Heart left ventricle (tissue), 13 donors: ENCODE data around the gene ZBTB42.

Experiments used
- POLR2A ChIP-seq, 2 donors: fragments of 450-650 bp; IDR thresholded peaks; one replicate each; pipeline ENCODE4 v1.6.1; 2017; ENCODE audit warnings: antibody characterized with exemption in 2 of 2, mild to moderate bottlenecking in 2 of 2, moderate library complexity in 2 of 2
- TF ChIP-seq, protein P1 (sequence below), 12 donors: fragments of 200-600 bp; sonication (generic) in 4 of 12; IDR thresholded peaks; one replicate each; pipeline versions ENCODE4 v1.5.0 to v1.8.0; 2018 to 2022; ENCODE audit warnings: antibody characterized with exemption in 12 of 12, mild to moderate bottlenecking in 5 of 12
- donor health status: ischemic (EF 13 %, LVEDD 7.1; RV severe dilation, severe dysfunction).
- donor health status: DM: no; HTN: yes; CAD: no.
- donor health status: DM: no; HTN: no; CAD: no.
- donor health status: ischemic (EF 25% LVEDD 6.9; RV normal size, moderate dysfunction).
- donor health status: ischemic (EF 25% LVEDD 5.7; RV mildly dilated, moderate dysfunction).
- donor health status: ischemic (EF 35%, LVEDD 5.7; RV mildly dilated, moderate dysfunction).
- donor health status: nonischemic (EF 11% LVEDD 7.7; RV severe dilation, severe dysfunction).
- donor health status: DM: yes; HTN: yes; CAD: no.
- donor health status: PGD.
- donor health status: ischemic (EF 29% LVEDD 5.4; RV normal size, mild dysfunction).
- donor health status: nonischemic (EF 23%, LVEDD 6.1; RV moderate dilation, normal function).

DNA sequence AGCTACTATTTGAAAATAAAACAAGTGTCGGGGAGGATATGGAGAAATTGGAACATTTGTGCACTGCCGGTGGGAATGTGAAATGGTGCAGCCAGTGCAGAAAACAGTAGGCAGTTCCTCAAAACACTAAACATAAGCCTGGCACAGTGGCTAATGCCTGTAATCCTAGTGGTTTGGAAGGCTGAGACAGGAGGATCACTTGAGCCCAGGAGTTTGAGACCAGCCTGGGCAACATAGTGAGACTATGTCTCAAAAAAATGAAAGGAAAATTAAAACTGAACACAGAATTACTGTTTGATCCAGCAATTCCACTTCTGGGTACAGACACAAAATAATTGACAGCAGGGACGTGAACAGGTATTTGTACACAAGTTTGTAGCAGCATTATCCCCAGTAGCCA is 35.4 kb upstream of the ZBTB42 start:
- TF ChIP-seq, protein P1, sequence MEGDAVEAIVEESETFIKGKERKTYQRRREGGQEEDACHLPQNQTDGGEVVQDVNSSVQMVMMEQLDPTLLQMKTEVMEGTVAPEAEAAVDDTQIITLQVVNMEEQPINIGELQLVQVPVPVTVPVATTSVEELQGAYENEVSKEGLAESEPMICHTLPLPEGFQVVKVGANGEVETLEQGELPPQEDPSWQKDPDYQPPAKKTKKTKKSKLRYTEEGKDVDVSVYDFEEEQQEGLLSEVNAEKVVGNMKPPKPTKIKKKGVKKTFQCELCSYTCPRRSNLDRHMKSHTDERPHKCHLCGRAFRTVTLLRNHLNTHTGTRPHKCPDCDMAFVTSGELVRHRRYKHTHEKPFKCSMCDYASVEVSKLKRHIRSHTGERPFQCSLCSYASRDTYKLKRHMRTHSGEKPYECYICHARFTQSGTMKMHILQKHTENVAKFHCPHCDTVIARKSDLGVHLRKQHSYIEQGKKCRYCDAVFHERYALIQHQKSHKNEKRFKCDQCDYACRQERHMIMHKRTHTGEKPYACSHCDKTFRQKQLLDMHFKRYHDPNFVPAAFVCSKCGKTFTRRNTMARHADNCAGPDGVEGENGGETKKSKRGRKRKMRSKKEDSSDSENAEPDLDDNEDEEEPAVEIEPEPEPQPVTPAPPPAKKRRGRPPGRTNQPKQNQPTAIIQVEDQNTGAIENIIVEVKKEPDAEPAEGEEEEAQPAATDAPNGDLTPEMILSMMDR (IDR thresholded peaks at IDR 0.05) = no peak
- TF ChIP-seq POLR2A (IDR thresholded peaks at IDR 0.05) = no peak
